IPS-NIHi11 (cell line): ENCODE data around the gene FBXW2.
A peak's percentile ranks its signal among the peaks of the same experiment; 100 is the strongest.
"Not testable (repeated sequence)": the region's sequence is repeated elsewhere in the genome, so short reads cannot be mapped to it uniquely, and the experiment has no call there.

Experiments
- DNase-seq: peaks from one replicate; pipeline ENCODE4 v3.0.0; 2012; ENCODE audit warnings: mixed read lengths, low spot score

The FBXW2 gene

GRCh38 chr9:120779227-120779626 lies 14.0 kb downstream of the FBXW2 start:
- no peak for DNase-seq

GRCh38 chr9:120778758-120779157 lies 14.5 kb downstream of the FBXW2 start:
- no peak for DNase-seq

GRCh38 chr9:120777229-120777628 lies 16.0 kb downstream of the FBXW2 start:
- no peak for DNase-seq

GRCh38 chr9:120776788-120777187 lies 16.4 kb downstream of the FBXW2 start:
- DNase-seq, result no peak

GRCh38 chr9:120775859-120776258 lies 17.4 kb downstream of the FBXW2 start:
- DNase-seq, result no peak

GRCh38 chr9:120774719-120775118 lies 18.5 kb downstream of the FBXW2 start:
- no peak for DNase-seq

- DNase-seq, result no peak
These were observed 20.0 kb downstream of the FBXW2 start for GRCh38 chr9:120773256-120773655.

- DNase-seq, result no peak
These were observed 22.3 kb downstream of the FBXW2 start for GRCh38 chr9:120770931-120771330.

GRCh38 chr9:120768886-120769285 lies 24.3 kb downstream of the FBXW2 start:
- DNase-seq, result no peak

- DNase-seq, result no peak
These were observed 25.0 kb downstream of the FBXW2 start for GRCh38 chr9:120768247-120768646.

GRCh38 chr9:120767451-120767850 lies 25.8 kb downstream of the FBXW2 start:
- DNase-seq, result no peak

GRCh38 chr9:120765910-120766425 lies 27.2 kb downstream of the FBXW2 start:
- no peak for DNase-seq

- DNase-seq, result no peak
These were observed 28.7 kb downstream of the FBXW2 start for GRCh38 chr9:120764476-120764875.

- DNase-seq, result no peak
These were observed 32.2 kb downstream of the FBXW2 start for GRCh38 chr9:120761006-120761405.

GRCh38 chr9:120759755-120760400 lies 33.3 kb downstream of the FBXW2 start:
- DNase-seq, result no peak

GRCh38 chr9:120758544-120758943 lies 34.7 kb downstream of the FBXW2 start:
- DNase-seq, result no peak

- no peak for DNase-seq
These were observed 35.9 kb downstream of the FBXW2 start for GRCh38 chr9:120757026-120757913.

- no peak for DNase-seq
These were observed 36.7 kb downstream of the FBXW2 start for GRCh38 chr9:120756531-120756930.

- DNase-seq, result peak; percentile 73
These were observed 37.3 kb downstream of the FBXW2 start for GRCh38 chr9:120755810-120756434.

GRCh38 chr9:120755044-120755443 lies 38.2 kb downstream of the FBXW2 start:
- DNase-seq, result no peak

- no peak for DNase-seq
These were observed 42.8 kb downstream of the FBXW2 start for GRCh38 chr9:120750421-120750820.

- not testable (repeated sequence) for DNase-seq
These were observed 46.9 kb downstream of the FBXW2 start for GRCh38 chr9:120746366-120746765.

GRCh38 chr9:120745278-120745677 lies 47.9 kb downstream of the FBXW2 start:
- no peak for DNase-seq
